Stomach (tissue), 9 donors: Measurements from ENCODE around the gene CLEC2A. TPM values are rescaled to one million over a fixed set of nuclear protein-coding genes. Genes with fewer than 3 reads are reported as not detected.

ENCODE experiments used
- DNase-seq, 2 donors: peaks; one replicate each; pipeline versions ENCODE4 v3.0.0 to v3.0.0-alpha.2; 2013 to 2019
- H3K27ac ChIP-seq, 5 donors: fragments of 200-600 bp in 4 of 5; sonication (generic) in 4 of 5; one replicate each; pipeline ENCODE4 v1.5.1; 2013 to 2019; ENCODE audit warnings: mild to moderate bottlenecking in 1 of 5, moderate library complexity in 1 of 5
- H3K27me3 ChIP-seq, 3 donors: fragments of 200-600 bp; sonication (generic); one replicate each; pipeline ENCODE4 v1.5.1; 2017 to 2019; ENCODE audit warnings: mixed run types in 1 of 3
- H3K36me3 ChIP-seq, 4 donors: fragments of 200-600 bp; sonication (generic); 1 replicate in 3 of 4; 2 replicates in 1 of 4; pipeline ENCODE4 v1.5.1; 2016 to 2019
- H3K4me1 ChIP-seq, 4 donors: fragments of 200-600 bp; sonication (generic); one replicate each; pipeline ENCODE4 v1.5.1; 2016 to 2019
- H3K4me3 ChIP-seq, 4 donors: fragments of 200-600 bp; sonication (generic) in 3 of 4; one replicate each; pipeline ENCODE4 v1.5.1; 2016 to 2019; ENCODE audit warnings: mild to moderate bottlenecking in 1 of 4
- H3K9me3 ChIP-seq, 4 donors: fragments of 200-600 bp; sonication (generic); one replicate each; pipeline ENCODE4 v1.5.1; 2016 to 2019
- EP300 ChIP-seq: sonication (generic); formaldehyde crosslinking; IDR thresholded peaks from one replicate; pipeline ENCODE4 v1.6.1; 2017; ENCODE audit warnings: antibody characterized with exemption
- POLR2A ChIP-seq, 4 donors: fragments of 450-650 bp; IDR thresholded peaks; one replicate each; pipeline ENCODE4 v1.6.1; 2016; ENCODE audit warnings: antibody characterized with exemption in 4 of 4, control low read depth in 2 of 4, mild to moderate bottlenecking in 1 of 4, moderate library complexity in 1 of 4
- POLR2AphosphoS5 ChIP-seq, 3 donors: sonication (generic); formaldehyde crosslinking; IDR thresholded peaks; one replicate each; pipeline ENCODE4 v1.6.1; 2016; ENCODE audit warnings: antibody characterized with exemption in 3 of 3
- WGBS, 5 donors: extraction: QIAGEN DNeasy Blood & Tissue Kit in 3 of 5; methylation state at CpG; one replicate each; pipeline versions ENCODE4 v1.1.5 to v1.1.7; 2013 to 2018; 5-methylcytosine and 5-hydroxymethylcytosine counted together
- intact Hi-C: fragments of 100-400 bp; cut with DNase I; formaldehyde crosslinking; loops from one replicate; pipeline ENCODE4 v1.15.1; 2023; ENCODE audit warnings: low total_unique reads
- polyA plus RNA-seq, 3 donors: library from polyadenylated mRNA; stranded (reverse); fragments of 200-250 nt; gene quantifications; one replicate each; pipeline ENCODE4 v1.2.3, GENCODE V29; 2013
- total RNA-seq, 5 donors: library from RNA; depleted of rRNA; stranded (reverse); fragments of >200 nt; gene quantifications; one replicate each; pipeline versions ENCODE4 v1.1.0 to v1.2.3, GENCODE V29; 2014 to 2016
- TF ChIP-seq, protein P1 (sequence below), 7 experiments: fragments of 450-650 bp in 4 of 7; fragments of 200-600 bp in 3 of 7; sonication (generic) in 3 of 7; IDR thresholded peaks; one replicate each; pipeline ENCODE4 v1.5.1; 2016 to 2019; ENCODE audit warnings: antibody characterized with exemption in 7 of 7, control low read depth in 2 of 7, mild to moderate bottlenecking in 1 of 7
- donor health status: healthy with polysubstance abuse.
- donor health status: Bipolar disorder and iron deficiency.
- donor health status: healthy.

CLEC2A gene
- total and polyA plus RNA-seq, 8 donors = not detected

DNA sequence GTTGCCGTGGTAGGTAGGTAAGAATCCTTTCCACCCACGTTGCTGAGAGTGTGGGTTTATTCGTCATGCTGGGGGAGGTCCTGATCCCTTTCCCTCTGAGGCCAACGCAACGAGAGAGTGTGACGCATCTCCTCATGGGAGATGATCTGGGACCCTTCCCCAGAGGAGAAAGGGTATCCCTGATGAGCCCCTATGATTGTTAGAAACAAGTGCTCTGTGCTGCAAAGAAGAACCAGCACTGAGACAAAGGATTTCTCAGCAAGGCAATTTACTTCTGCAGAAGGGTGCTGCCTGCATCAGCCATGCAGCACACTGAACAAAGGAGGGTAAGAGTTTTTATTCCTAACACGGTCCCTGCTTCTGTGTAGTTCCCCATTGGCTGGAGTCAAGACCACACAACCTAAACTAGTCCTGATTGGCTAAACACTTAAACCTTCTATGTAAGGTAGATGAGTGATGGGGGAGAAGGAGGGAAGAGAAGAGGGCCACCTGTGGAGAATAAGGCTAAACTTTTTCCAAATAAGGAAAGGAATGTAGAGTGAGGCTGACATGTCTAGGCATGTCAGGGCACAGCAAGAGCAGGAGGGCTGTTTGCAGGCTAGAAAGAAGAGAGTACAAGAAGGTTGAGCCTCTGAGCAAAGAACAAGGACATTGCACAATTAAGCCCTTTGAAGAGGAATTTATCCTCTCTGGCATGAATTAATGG is 21.3 kb downstream of the CLEC2A start:
- intact Hi-C loops = no loop called here
- Histone ChIP-seq H3K27me3 (no peaks in the 10 kb centered on the region), H3K36me3 (no peaks in the 10 kb centered on the region), H3K4me3 (no peak overlapping the region), H3K9me3 (peaks cover 16 to 33% (median 26%) of the 10 kb centered on the region in 4 donors), H3K4me1 (no peaks in the 10 kb centered on the region), H3K27ac (no peak overlapping the region)
- no peak for DNase-seq
- no peak for TF ChIP-seq POLR2A (IDR thresholded peaks at IDR 0.05)
- TF ChIP-seq POLR2AphosphoS5 (IDR thresholded peaks at IDR 0.05) = no peak
- TF ChIP-seq EP300 = no peak
- TF ChIP-seq, protein P1, sequence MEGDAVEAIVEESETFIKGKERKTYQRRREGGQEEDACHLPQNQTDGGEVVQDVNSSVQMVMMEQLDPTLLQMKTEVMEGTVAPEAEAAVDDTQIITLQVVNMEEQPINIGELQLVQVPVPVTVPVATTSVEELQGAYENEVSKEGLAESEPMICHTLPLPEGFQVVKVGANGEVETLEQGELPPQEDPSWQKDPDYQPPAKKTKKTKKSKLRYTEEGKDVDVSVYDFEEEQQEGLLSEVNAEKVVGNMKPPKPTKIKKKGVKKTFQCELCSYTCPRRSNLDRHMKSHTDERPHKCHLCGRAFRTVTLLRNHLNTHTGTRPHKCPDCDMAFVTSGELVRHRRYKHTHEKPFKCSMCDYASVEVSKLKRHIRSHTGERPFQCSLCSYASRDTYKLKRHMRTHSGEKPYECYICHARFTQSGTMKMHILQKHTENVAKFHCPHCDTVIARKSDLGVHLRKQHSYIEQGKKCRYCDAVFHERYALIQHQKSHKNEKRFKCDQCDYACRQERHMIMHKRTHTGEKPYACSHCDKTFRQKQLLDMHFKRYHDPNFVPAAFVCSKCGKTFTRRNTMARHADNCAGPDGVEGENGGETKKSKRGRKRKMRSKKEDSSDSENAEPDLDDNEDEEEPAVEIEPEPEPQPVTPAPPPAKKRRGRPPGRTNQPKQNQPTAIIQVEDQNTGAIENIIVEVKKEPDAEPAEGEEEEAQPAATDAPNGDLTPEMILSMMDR (IDR thresholded peaks at IDR 0.05) = no peak
- 75 to 87% (median 83%) methylated on average over 7 of the region's 7 CpGs for WGBS, 5 donors

DNA sequence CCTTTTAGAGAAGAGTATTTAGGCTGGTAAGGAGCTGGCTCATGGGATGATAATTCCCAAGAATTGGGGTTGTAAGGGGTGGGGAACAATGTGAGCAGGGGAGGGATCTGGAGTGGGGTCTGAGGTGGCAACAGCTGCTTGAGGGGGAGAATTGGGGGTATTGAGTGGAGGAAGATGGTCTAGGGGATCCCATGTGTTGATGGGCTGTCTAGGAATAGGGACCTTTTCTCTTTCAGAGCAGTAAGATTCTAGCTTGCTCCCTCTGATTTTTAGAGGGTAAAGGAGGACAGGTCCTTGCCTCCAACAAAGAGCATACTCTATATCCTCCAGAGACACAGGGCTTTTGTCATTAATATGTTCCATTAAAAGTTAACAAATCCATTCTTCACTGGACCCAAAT is 22.4 kb downstream of the CLEC2A start:
- no peaks in the 10 kb centered on the region for H3K36me3 ChIP-seq
- TF ChIP-seq, protein P1 (IDR thresholded peaks at IDR 0.05) = no peak
- TF ChIP-seq POLR2AphosphoS5 (IDR thresholded peaks at IDR 0.05) = no peak
- H3K4me1 ChIP-seq = no peaks in the 10 kb centered on the region
- peaks cover 16 to 33% (median 26%) of the 10 kb centered on the region in 4 donors for H3K9me3 ChIP-seq
- H3K27ac ChIP-seq = no peak overlapping the region
- intact Hi-C loops = loop anchor here (10.0 kb wide), 1 partner anchor 95 kb away; no protein-coding TSS in a partner anchor
- no peak for DNase-seq
- H3K4me3 ChIP-seq = no peak overlapping the region
- no peaks in the 10 kb centered on the region for H3K27me3 ChIP-seq

DNA sequence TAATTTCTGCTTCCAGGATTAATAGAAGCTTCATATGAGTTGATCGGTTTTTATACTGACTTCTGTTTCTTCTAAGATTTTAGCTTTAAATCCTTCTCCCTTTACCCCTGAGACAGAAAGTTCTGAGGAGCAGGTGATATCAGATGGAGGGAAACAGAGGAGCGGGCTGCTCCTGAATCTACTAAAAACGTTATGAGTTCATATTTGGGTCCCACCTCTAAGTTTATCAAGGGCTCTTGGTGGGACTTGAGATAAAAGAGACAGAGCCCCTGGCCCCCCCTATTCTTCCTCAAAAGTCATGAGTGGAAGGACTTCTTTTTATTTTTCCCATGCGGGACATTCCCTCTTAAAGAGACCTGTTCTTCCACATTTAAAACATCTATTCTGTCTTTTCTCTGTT is 23.8 kb downstream of the CLEC2A start:
- Histone ChIP-seq H3K27ac (no peak overlapping the region), H3K4me1 (no peaks in the 10 kb centered on the region), H3K36me3 (no peaks in the 10 kb centered on the region), H3K9me3 (peaks cover 16 to 41% (median 28%) of the 10 kb centered on the region in 4 donors), H3K27me3 (no peaks in the 10 kb centered on the region), H3K4me3 (no peak overlapping the region)
- intact Hi-C loops = loop anchor here (10.0 kb wide), 1 partner anchor 94 kb away; no protein-coding TSS in a partner anchor
- 76 to 91% (median 90%) methylated on average over 4 of the region's 4 CpGs for WGBS, 5 donors
- no peak for TF ChIP-seq POLR2AphosphoS5 (IDR thresholded peaks at IDR 0.05)
- no peak for TF ChIP-seq POLR2A (IDR thresholded peaks at IDR 0.05)
- TF ChIP-seq EP300 = no peak
- TF ChIP-seq, protein P1 (IDR thresholded peaks at IDR 0.05) = no peak
- no peak for DNase-seq

DNA sequence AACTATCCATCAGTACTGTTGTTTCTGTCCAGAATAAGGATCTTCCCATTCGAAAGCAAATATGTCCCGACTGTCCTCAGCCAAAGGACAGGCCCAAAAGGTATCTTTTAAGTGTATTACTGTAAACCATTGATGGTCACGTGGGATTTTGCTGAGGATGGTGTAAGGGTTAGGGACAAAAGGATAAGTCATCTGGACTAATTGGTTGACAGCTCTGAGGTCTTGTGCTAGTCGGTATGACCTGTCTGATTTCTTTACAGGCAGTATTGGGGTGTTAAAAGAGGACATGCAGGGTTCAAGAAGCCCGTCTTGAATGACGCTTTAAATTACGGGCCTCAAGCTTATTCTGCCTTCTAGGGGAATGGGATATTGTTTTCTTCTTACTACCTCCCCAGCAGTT is 24.4 kb downstream of the CLEC2A start:
- 84 to 90% (median 88%) methylated on average over 7 of the region's 7 CpGs for WGBS, 5 donors

More for the DNA sequence above, 24.4 kb downstream of the CLEC2A start:
- intact Hi-C loops = loop anchor here (10.0 kb wide), 1 partner anchor 93 kb away; no protein-coding TSS in a partner anchor
- no peak overlapping the region for H3K4me3 ChIP-seq
- no peaks in the 10 kb centered on the region for H3K36me3 ChIP-seq
- H3K4me1 ChIP-seq = no peaks in the 10 kb centered on the region
- peaks cover 17 to 46% (median 31%) of the 10 kb centered on the region in 4 donors for H3K9me3 ChIP-seq
- H3K27ac ChIP-seq = no peak overlapping the region
- H3K27me3 ChIP-seq = no peaks in the 10 kb centered on the region
- no peak for TF ChIP-seq EP300
- no peak for TF ChIP-seq POLR2A (IDR thresholded peaks at IDR 0.05)
- TF ChIP-seq POLR2AphosphoS5 (IDR thresholded peaks at IDR 0.05) = no peak
- TF ChIP-seq, protein P1 (IDR thresholded peaks at IDR 0.05) = no peak
- no peak for DNase-seq
